Measurements from ENCODE around the gene SCAI.

GRCh38 chr9:125166762-125167161, 23.4 kb upstream of the SCAI start:
- TF ChIP-seq CTCF (conservative IDR thresholded peaks at IDR 0.05; ENCODE audit: low read length) (no peak), EZH2phosphoT487 (IDR thresholded peaks at IDR 0.05; ENCODE audit: borderline replicate concordance) (no peak)

Data from Loucy (cell line).